ENCODE data around the gene KCNG2. TPM values are rescaled to one million over a fixed set of nuclear protein-coding genes. Genes with fewer than 3 reads are reported as not detected.

Gene KCNG2
- total RNA-seq, 4 donors from 2014 or later: 0.44 TPM; not detected in 3

GRCh38 chr18:79916128-79916494 lies 118.4 kb downstream of the KCNG2 start:
- no peak for TF ChIP-seq CTCF (IDR thresholded peaks at IDR 0.05; ENCODE audit: low read depth)

- no peak for TF ChIP-seq CTCF (IDR thresholded peaks at IDR 0.05; ENCODE audit: low read depth)
These were observed 118.9 kb downstream of the KCNG2 start for GRCh38 chr18:79916546-79917168.

GRCh38 chr18:79917169-79917852 lies 119.6 kb downstream of the KCNG2 start:
- no peak for TF ChIP-seq CTCF (IDR thresholded peaks at IDR 0.05; ENCODE audit: low read depth)

- TF ChIP-seq CTCF (IDR thresholded peaks at IDR 0.05; ENCODE audit: low read depth): no peak
These were observed 120.3 kb downstream of the KCNG2 start for GRCh38 chr18:79917853-79918614.

GRCh38 chr18:79918615-79919011 lies 120.9 kb downstream of the KCNG2 start:
- no peak for TF ChIP-seq CTCF (IDR thresholded peaks at IDR 0.05; ENCODE audit: low read depth)

GRCh38 chr18:79919089-79919488 lies 121.4 kb downstream of the KCNG2 start:
- no peak for TF ChIP-seq CTCF (IDR thresholded peaks at IDR 0.05; ENCODE audit: low read depth)
